HepG2 (cell line): Measurements from ENCODE around the gene TMC8. TPM values are rescaled to one million over a fixed set of nuclear protein-coding genes. Genes with fewer than 3 reads are reported as not detected.

Source experiments
- AHR ChIP-seq: IDR thresholded peaks from 2 replicates; pipeline ENCODE4 v1.6.1; 2018; ENCODE audit warnings: missing genetic modification reagents, missing compliant biosample characterization
- GLI4 ChIP-seq: sonication (generic); formaldehyde crosslinking; IDR thresholded peaks from 2 replicates; pipeline ENCODE4 v1.5.1; 2020; ENCODE audit warnings: missing genetic modification reagents, mild to moderate bottlenecking, moderate library complexity, borderline replicate concordance
- HOXD1 ChIP-seq: sonication (generic); formaldehyde crosslinking; IDR thresholded peaks from 2 replicates; pipeline ENCODE4 v1.5.0; 2020; ENCODE audit warnings: missing genetic modification reagents
- NFATC3 ChIP-seq: sonication (generic); formaldehyde crosslinking; IDR thresholded peaks from 2 replicates; pipeline ENCODE4 v1.5.1; 2020; ENCODE audit warnings: mild to moderate bottlenecking, missing genetic modification reagents
- NKX3-1 ChIP-seq: sonication (generic); formaldehyde crosslinking; IDR thresholded peaks from 2 replicates; pipeline ENCODE4 v1.5.0; 2020; ENCODE audit warnings: missing genetic modification reagents
- SETDB1 ChIP-seq: sonication (generic); formaldehyde crosslinking; IDR thresholded peaks from 2 replicates; pipeline ENCODE4 v1.5.1; 2020; ENCODE audit warnings: missing genetic modification reagents, mild to moderate bottlenecking, borderline replicate concordance
- SIX1 ChIP-seq: sonication (generic); formaldehyde crosslinking; IDR thresholded peaks from 2 replicates; pipeline ENCODE4 v1.4.0; 2020; ENCODE audit warnings: missing genetic modification reagents, borderline replicate concordance
- SMARCE1 ChIP-seq: fragments of 450-650 bp; IDR thresholded peaks from 2 replicates; pipeline ENCODE4 v1.6.1; 2017; ENCODE audit warnings: borderline replicate concordance
- TCF7L2 ChIP-seq: IDR thresholded peaks from 2 replicates; pipeline ENCODE4 v1.6.1; 2011; ENCODE audit warnings: mild to moderate bottlenecking, low read depth, low read length, moderate library complexity
- ZIK1 ChIP-seq: sonication (generic); formaldehyde crosslinking; IDR thresholded peaks from 2 replicates; pipeline ENCODE4 v1.5.0; 2020; ENCODE audit warnings: mild to moderate bottlenecking, low read depth, missing genetic modification reagents, borderline replicate concordance
- ZNF253 ChIP-seq: sonication (generic); formaldehyde crosslinking; IDR thresholded peaks from 2 replicates; pipeline ENCODE4 v1.8.0; 2022; ENCODE audit warnings: mild to moderate bottlenecking, missing genetic modification reagents, borderline replicate concordance
- ZNF30 ChIP-seq: sonication (generic); formaldehyde crosslinking; IDR thresholded peaks from 2 replicates; pipeline ENCODE4 v1.5.0; 2020; ENCODE audit warnings: mild to moderate bottlenecking, missing genetic modification reagents
- ZNF343 ChIP-seq: sonication (generic); formaldehyde crosslinking; IDR thresholded peaks from 2 replicates; pipeline ENCODE4 v1.4.0; 2020; ENCODE audit warnings: mild to moderate bottlenecking, missing genetic modification reagents
- ZNF432 ChIP-seq: sonication (generic); formaldehyde crosslinking; IDR thresholded peaks from 2 replicates; pipeline ENCODE4 v1.5.0; 2020; ENCODE audit warnings: missing genetic modification reagents, mild to moderate bottlenecking, borderline replicate concordance
- ZNF441 ChIP-seq: sonication (generic); formaldehyde crosslinking; IDR thresholded peaks from 2 replicates; pipeline ENCODE4 v1.7.0; 2021; ENCODE audit warnings: missing genetic modification reagents, borderline replicate concordance
- ZNF550 ChIP-seq: sonication (generic); formaldehyde crosslinking; IDR thresholded peaks from 2 replicates; pipeline ENCODE4 v1.4.0; 2020; ENCODE audit warnings: mild to moderate bottlenecking, missing genetic modification reagents, borderline replicate concordance
- ZNF567 ChIP-seq: sonication (generic); formaldehyde crosslinking; IDR thresholded peaks from 2 replicates; pipeline ENCODE4 v1.8.1; 2023; ENCODE audit warnings: mild to moderate bottlenecking, missing genetic modification reagents, borderline replicate concordance
- ZNF615 ChIP-seq: sonication (generic); formaldehyde crosslinking; IDR thresholded peaks from 2 replicates; pipeline ENCODE4 v1.5.0; 2020; ENCODE audit warnings: mild to moderate bottlenecking, missing genetic modification reagents, borderline replicate concordance
- ZNF670 ChIP-seq: sonication (generic); formaldehyde crosslinking; IDR thresholded peaks from 2 replicates; pipeline ENCODE4 v1.8.0; 2022; ENCODE audit warnings: mild to moderate bottlenecking, missing genetic modification reagents, borderline replicate concordance
- polyA plus RNA-seq, 8 experiments: library from polyadenylated mRNA; depleted of rRNA in 3 of 8; stranded (reverse) in 7 of 8; unstranded in 1 of 8; fragments of >200 nt; fragmentation: Illumina TruSeq in 4 of 8; extraction: Trizol in 4 of 8; gene quantifications; 2 replicates each; pipeline versions ENCODE4 v1.2.1 to v1.2.3, GENCODE V29; 2011 to 2016; ENCODE audit warnings: low read depth in 4 of 8, missing spikeins in 1 of 8, mixed read lengths in 1 of 8; ENCODE audit not compliant: insufficient read depth in 1 of 8
- total RNA-seq, 5 experiments: library from RNA; depleted of rRNA; stranded (reverse); fragments of >200 nt; fragmentation: Illumina TruSeq; extraction: Trizol; gene quantifications; 2 replicates each; pipeline ENCODE4 v1.2.3, GENCODE V29; 2016; ENCODE audit warnings: low read depth in 1 of 5
- TF ChIP-seq, protein P1 (sequence below): sonication (generic); formaldehyde crosslinking; IDR thresholded peaks from 2 replicates; pipeline ENCODE4 v1.8.0; 2022; ENCODE audit warnings: mild to moderate bottlenecking, missing genetic modification reagents, moderate library complexity
- TF ChIP-seq, protein P2 (sequence below), 2 experiments: IDR thresholded peaks; 2 replicates each; pipeline ENCODE4 v1.6.1; 2011 to 2012; ENCODE audit warnings: low read length in 2 of 2, borderline replicate concordance in 1 of 2, low read depth in 1 of 2, mild to moderate bottlenecking in 1 of 2, moderate library complexity in 1 of 2
- TF ChIP-seq, protein P3 (sequence below): sonication (generic); formaldehyde crosslinking; IDR thresholded peaks from 2 replicates; pipeline ENCODE4 v1.5.0; 2020; ENCODE audit warnings: missing genetic modification reagents
- TF ChIP-seq, protein P4 (sequence below): sonication (generic); formaldehyde crosslinking; IDR thresholded peaks from 2 replicates; pipeline ENCODE4 v1.8.1; 2022; ENCODE audit warnings: mild to moderate bottlenecking, missing genetic modification reagents

The TMC8 gene
- total and polyA plus RNA-seq, 2 of the 13 experiments (the other 11 are each of a cell fraction or from before 2014, with no cell fraction given) = 0.53 to 7.8 TPM

DNA sequence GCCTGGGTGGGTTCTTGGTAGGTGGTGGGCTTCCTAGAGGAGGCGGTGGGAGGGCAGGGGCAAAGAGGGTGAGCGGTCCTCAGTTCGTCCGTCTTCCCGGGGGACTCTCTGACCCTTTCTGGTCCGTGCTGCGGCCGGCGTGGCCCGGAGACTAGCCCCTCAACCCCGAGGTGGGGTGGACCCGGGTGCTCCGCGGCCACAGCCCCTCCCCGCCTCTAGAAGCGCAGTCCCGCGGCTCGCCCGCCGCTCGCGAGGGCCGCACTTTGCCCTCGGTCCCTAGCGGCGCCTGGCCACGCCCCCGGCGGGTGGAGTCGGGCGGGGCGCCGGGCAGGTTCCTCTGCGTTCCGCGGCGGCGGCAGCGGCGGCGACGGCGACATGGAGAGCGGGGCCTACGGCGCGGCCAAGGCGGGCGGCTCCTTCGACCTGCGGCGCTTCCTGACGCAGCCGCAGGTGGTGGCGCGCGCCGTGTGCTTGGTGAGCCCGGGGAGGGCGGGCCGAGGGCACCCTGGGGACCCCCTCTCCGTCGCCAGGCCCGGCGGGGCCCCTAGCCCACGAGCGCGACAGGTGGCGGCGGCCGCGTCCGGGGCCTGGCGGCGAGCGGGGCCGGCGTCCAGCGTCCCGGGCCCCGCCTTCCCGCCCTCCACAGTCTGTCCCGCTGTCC lies 37.8 kb downstream of the TMC8 start, which contains the start of gene SYNGR2 (continued):
- TF ChIP-seq, protein P1, sequence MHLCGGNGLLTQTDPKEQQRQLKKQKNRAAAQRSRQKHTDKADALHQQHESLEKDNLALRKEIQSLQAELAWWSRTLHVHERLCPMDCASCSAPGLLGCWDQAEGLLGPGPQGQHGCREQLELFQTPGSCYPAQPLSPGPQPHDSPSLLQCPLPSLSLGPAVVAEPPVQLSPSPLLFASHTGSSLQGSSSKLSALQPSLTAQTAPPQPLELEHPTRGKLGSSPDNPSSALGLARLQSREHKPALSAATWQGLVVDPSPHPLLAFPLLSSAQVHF (CRISPR knock-in tag) = no peak
- no peak for TF ChIP-seq ZNF432 (CRISPR knock-in tag)
- TF ChIP-seq, protein P2, sequence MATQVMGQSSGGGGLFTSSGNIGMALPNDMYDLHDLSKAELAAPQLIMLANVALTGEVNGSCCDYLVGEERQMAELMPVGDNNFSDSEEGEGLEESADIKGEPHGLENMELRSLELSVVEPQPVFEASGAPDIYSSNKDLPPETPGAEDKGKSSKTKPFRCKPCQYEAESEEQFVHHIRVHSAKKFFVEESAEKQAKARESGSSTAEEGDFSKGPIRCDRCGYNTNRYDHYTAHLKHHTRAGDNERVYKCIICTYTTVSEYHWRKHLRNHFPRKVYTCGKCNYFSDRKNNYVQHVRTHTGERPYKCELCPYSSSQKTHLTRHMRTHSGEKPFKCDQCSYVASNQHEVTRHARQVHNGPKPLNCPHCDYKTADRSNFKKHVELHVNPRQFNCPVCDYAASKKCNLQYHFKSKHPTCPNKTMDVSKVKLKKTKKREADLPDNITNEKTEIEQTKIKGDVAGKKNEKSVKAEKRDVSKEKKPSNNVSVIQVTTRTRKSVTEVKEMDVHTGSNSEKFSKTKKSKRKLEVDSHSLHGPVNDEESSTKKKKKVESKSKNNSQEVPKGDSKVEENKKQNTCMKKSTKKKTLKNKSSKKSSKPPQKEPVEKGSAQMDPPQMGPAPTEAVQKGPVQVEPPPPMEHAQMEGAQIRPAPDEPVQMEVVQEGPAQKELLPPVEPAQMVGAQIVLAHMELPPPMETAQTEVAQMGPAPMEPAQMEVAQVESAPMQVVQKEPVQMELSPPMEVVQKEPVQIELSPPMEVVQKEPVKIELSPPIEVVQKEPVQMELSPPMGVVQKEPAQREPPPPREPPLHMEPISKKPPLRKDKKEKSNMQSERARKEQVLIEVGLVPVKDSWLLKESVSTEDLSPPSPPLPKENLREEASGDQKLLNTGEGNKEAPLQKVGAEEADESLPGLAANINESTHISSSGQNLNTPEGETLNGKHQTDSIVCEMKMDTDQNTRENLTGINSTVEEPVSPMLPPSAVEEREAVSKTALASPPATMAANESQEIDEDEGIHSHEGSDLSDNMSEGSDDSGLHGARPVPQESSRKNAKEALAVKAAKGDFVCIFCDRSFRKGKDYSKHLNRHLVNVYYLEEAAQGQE (IDR thresholded peaks at IDR 0.05; ENCODE audit: borderline replicate concordance in 1 of 2, low read depth in 1 of 2, low read length in 2 of 2) = no peak
- no peak for TF ChIP-seq ZNF30
- TF ChIP-seq NKX3-1 (CRISPR knock-in tag) = peak; percentile 43; the same call in 1 of the 2 replicates
- TF ChIP-seq, protein P3, sequence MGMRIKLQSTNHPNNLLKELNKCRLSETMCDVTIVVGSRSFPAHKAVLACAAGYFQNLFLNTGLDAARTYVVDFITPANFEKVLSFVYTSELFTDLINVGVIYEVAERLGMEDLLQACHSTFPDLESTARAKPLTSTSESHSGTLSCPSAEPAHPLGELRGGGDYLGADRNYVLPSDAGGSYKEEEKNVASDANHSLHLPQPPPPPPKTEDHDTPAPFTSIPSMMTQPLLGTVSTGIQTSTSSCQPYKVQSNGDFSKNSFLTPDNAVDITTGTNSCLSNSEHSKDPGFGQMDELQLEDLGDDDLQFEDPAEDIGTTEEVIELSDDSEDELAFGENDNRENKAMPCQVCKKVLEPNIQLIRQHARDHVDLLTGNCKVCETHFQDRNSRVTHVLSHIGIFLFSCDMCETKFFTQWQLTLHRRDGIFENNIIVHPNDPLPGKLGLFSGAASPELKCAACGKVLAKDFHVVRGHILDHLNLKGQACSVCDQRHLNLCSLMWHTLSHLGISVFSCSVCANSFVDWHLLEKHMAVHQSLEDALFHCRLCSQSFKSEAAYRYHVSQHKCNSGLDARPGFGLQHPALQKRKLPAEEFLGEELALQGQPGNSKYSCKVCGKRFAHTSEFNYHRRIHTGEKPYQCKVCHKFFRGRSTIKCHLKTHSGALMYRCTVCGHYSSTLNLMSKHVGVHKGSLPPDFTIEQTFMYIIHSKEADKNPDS (CRISPR knock-in tag) = no peak
- 0 out of 2 replicates have a peak, but pooled peaks have one; percentile 26 for TF ChIP-seq ZNF253 (CRISPR knock-in tag)
- no peak for TF ChIP-seq SMARCE1
- no peak for TF ChIP-seq ZNF343 (CRISPR knock-in tag)
- no peak for TF ChIP-seq GLI4 (CRISPR knock-in tag)
- peak; percentile 88; the same call in 1 of the 2 replicates for TF ChIP-seq AHR (CRISPR knock-in tag)
- 0 out of 2 replicates have a peak, but pooled peaks have one; percentile 48 for TF ChIP-seq ZNF567 (CRISPR knock-in tag)
- TF ChIP-seq NFATC3 (CRISPR knock-in tag) = no peak
- peak; percentile 83; the same call in 1 of the 2 replicates for TF ChIP-seq ZIK1 (CRISPR knock-in tag)
- no peak for TF ChIP-seq HOXD1 (CRISPR knock-in tag)
- TF ChIP-seq SIX1 (CRISPR knock-in tag) = no peak
- TF ChIP-seq ZNF615 (CRISPR knock-in tag) = no peak
- TF ChIP-seq SETDB1 (CRISPR knock-in tag) = no peak
- TF ChIP-seq ZNF550 (CRISPR knock-in tag) = no peak
- TF ChIP-seq TCF7L2 = no peak
- peak; percentile 93 for TF ChIP-seq ZNF441 (CRISPR knock-in tag)
- TF ChIP-seq, protein P4, sequence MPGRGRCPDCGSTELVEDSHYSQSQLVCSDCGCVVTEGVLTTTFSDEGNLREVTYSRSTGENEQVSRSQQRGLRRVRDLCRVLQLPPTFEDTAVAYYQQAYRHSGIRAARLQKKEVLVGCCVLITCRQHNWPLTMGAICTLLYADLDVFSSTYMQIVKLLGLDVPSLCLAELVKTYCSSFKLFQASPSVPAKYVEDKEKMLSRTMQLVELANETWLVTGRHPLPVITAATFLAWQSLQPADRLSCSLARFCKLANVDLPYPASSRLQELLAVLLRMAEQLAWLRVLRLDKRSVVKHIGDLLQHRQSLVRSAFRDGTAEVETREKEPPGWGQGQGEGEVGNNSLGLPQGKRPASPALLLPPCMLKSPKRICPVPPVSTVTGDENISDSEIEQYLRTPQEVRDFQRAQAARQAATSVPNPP (CRISPR knock-in tag) = no peak
- no peak for TF ChIP-seq ZNF670
